Right lobe of liver (tissue), 6 donors: Measurements from ENCODE around the gene NUPR1. TPM values are rescaled to one million over a fixed set of nuclear protein-coding genes. Genes with fewer than 3 reads are reported as not detected.
A peak's percentile ranks its signal among the peaks of the same experiment; 100 is the strongest.

Source experiments
- ATAC-seq, 4 donors: fragments of 200-7000 bp; cut with Tn5 transposase; one replicate each; pipeline ENCODE4 v1.9.1; 2020; ENCODE audit warnings: mild to moderate bottlenecking in 4 of 4, moderate library complexity in 4 of 4
- DNase-seq, 3 donors: peaks; one replicate each; pipeline ENCODE4 v3.0.0-alpha.2; 2020
- H3K27ac ChIP-seq, 3 donors: fragments of 200-600 bp; one replicate each; pipeline ENCODE4 v1.8.0; 2022
- H3K27me3 ChIP-seq, 2 donors: fragments of 200-600 bp; one replicate each; pipeline ENCODE4 v1.8.0; 2022
- H3K36me3 ChIP-seq, 4 donors: fragments of 200-600 bp; sonication (generic) in 1 of 4; one replicate each; pipeline versions ENCODE4 v1.5.1 to v1.8.0; 2017 to 2022; ENCODE audit warnings: control low read depth in 1 of 4
- H3K4me1 ChIP-seq, 4 donors: fragments of 200-600 bp; sonication (generic) in 1 of 4; one replicate each; pipeline versions ENCODE4 v1.5.1 to v1.8.0; 2017 to 2022; ENCODE audit warnings: control low read depth in 1 of 4
- H3K4me3 ChIP-seq, 3 donors: fragments of 200-600 bp; one replicate each; pipeline ENCODE4 v1.8.0; 2022
- H3K9me3 ChIP-seq, 4 donors: fragments of 200-600 bp; sonication (generic) in 1 of 4; one replicate each; pipeline versions ENCODE4 v1.5.1 to v1.8.0; 2017 to 2022; ENCODE audit warnings: control low read depth in 1 of 4
- CTCF ChIP-seq, 4 donors: fragments of 200-600 bp in 3 of 4; fragments of 450-650 bp in 1 of 4; IDR thresholded peaks; one replicate each; pipeline versions ENCODE4 v1.5.1 to v1.8.0; 2016 to 2022; ENCODE audit warnings: antibody characterized with exemption in 4 of 4, mild to moderate bottlenecking in 2 of 4
- POLR2A ChIP-seq: fragments of 450-650 bp; IDR thresholded peaks from one replicate; pipeline ENCODE4 v1.6.1; 2017; ENCODE audit warnings: antibody characterized with exemption, mild to moderate bottlenecking
- WGBS: methylation state at CpG from one replicate; pipeline ENCODE4 v1.1.6; 2018; ENCODE audit warnings: low coverage, low lambda C conversion rate; ENCODE audit not compliant: insufficient coverage; ENCODE audit errors: missing lambda C conversion rate; 5-methylcytosine and 5-hydroxymethylcytosine counted together
- intact Hi-C, 2 donors: fragments of 100-400 bp; cut with DNase I; formaldehyde crosslinking; loops; one replicate each; pipeline versions ENCODE4 v1.11.2 to v1.14.1; 2022
- total RNA-seq, 6 experiments: library from RNA; depleted of rRNA in 2 of 6; stranded (reverse); fragments of >200 nt in 2 of 6; fragmentation: NEBNext Ultra II Directional in 3 of 6; extraction: Animal tissue kit (Norgen Biotek cat#: 25700) in 3 of 6; gene quantifications; one replicate each; pipeline versions ENCODE4 v1.1.0 to v1.2.4, GENCODE V29; 2016 to 2023
- donor health status: DM: no; HTN: yes; CAD: no.
- donor health status: DM: no; HTN: no; CAD: no.
- donor health status: DM: no; HTN: no; CAD: no.
- donor health status: DM: no; HTN: yes; CAD: no.
- donor health status: DM: no; HTN: yes; CAD: no.

NUPR1 gene
- total RNA-seq, 6 experiments from 2014 or later, result 33.4 to 188 (median 80.7) TPM

DNA sequence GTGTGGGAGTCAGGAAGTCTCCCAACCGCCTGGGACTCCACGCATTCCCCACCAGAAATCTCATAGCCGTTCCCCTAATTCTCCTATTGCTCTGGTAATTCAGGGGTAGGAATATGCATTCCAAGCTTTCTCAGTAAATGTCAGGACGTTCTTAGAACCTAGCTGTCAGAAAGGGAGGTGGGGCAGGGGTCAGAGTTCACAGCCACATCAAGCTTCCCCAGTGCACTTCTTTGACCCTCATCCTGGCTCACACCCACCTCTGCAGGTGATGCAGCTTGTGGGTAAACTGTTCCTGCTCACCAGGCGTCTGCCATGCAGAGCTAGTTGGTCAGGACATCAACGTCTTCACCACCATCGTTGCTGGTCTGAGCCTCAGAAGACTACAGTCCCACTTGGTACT lies 18.1 kb downstream of the NUPR1 start:
- Histone ChIP-seq H3K27ac (no peak overlapping the region), H3K36me3 (peaks cover 0 to 7% (median 0%) of the 10 kb centered on the region in 4 donors), H3K4me3 (no peak overlapping the region), H3K27me3 (no peaks in the 10 kb centered on the region), H3K4me1 (peaks cover 0 to 14% (median 6%) of the 10 kb centered on the region in 4 donors), H3K9me3 (no peaks in the 10 kb centered on the region)
- no peak for ATAC-seq
- no peak for DNase-seq
- intact Hi-C loops, result no loop called here
- TF ChIP-seq POLR2A (no peak), CTCF (IDR thresholded peaks at IDR 0.05) (no peak)
- 68% methylated on average over 5 of the region's 7 CpGs for WGBS

DNA sequence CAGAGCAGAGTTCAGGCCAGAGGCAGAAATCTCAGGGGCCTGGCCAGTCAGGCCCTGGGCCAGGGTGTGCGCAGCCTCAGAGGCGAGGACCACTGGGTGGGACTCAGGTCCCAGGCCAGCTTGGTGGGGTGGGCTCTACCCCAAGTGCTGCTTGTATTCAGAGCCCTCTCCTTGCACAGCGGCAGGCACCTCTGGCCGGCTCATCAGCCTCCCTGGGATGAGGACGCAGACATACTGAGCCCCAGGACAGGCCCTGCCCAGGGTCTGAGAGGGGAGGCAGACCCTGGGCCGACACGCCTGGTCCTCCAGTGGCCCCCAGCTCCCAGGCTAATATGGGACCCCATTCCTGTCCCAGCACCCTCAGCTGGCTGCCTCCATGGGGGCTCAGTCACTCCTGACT lies 24.5 kb downstream of the NUPR1 start:
- Histone ChIP-seq H3K9me3 (no peaks in the 10 kb centered on the region), H3K4me1 (no peaks in the 10 kb centered on the region), H3K36me3 (peaks cover 0 to 13% (median 0%) of the 10 kb centered on the region in 4 donors), H3K27ac (no peak overlapping the region), H3K27me3 (no peaks in the 10 kb centered on the region), H3K4me3 (no peak overlapping the region)
- intact Hi-C loops, result no loop called here
- no CpG with 5 or more reads among the region's 7 CpGs for WGBS
- ATAC-seq (peak in 2 of 4 donors; percentile 23 to 33), DNase-seq (no peak)
- no peak for TF ChIP-seq CTCF (IDR thresholded peaks at IDR 0.05)
- TF ChIP-seq POLR2A, result no peak

- ATAC-seq (no peak), DNase-seq (no peak)
- no peaks in the 10 kb centered on the region for H3K27me3 ChIP-seq
- H3K9me3 ChIP-seq, result no peaks in the 10 kb centered on the region
- 77% methylated on average over 5 of the region's 12 CpGs for WGBS
- TF ChIP-seq POLR2A (no peak), CTCF (IDR thresholded peaks at IDR 0.05) (no peak)
- H3K4me3 ChIP-seq, result no peak overlapping the region
- intact Hi-C loops, result no loop called here
- no peaks in the 10 kb centered on the region for H3K4me1 ChIP-seq
- H3K36me3 ChIP-seq, result peaks cover 0 to 13% (median 0%) of the 10 kb centered on the region in 4 donors
- H3K27ac ChIP-seq, result no peak overlapping the region
Observed at GRCh38 chr16:28513484-28514181, 25.1 kb downstream of the NUPR1 start.

DNA sequence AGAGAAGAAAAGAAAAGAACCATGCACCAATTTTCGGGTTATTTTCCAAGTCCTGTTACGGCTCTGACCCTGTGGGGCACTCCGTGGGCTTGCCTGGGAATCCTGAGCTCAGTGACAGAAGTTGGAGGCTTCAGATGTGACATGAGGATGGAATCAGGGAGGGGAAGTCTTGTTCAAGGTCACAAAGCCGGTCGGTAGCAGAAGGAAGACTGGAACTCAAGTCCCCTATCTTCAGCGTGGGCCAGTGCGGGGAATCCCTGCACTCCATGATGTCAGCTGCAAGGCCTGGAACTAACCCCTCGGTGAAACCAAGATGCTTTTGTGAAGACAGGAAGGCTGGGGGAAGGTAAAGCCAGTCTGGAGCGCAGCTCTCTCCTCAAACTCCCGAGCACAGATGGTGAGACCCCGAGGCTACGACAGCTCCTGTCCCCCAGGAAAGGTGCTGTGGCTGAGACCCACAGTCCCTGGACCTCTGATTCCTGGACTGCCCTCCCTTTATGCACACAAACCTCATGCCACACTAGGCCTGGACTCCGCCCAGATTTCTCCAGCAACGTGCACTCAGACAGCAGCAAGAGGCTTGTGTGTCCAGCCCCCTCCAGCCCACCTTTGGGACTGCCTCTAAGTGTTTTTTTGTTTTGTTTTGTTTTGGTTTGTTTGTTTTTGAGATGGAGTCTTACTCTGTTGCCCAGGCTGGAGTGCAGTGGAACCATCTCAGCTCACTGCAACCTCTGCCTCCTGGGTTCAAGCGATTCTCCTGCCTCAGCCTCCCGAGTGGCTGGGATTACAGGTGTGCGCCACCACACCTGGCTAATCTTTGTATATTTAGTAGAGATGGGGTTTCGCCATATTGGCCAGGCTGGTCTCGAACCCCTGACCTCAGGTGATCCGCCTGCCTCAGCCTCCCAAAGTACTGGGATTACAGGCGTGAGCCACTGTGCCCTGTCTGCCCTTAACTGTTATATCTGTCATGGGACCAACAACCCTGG lies 26.7 kb downstream of the NUPR1 start:
- intact Hi-C loops, result no loop called here
- no peak for ATAC-seq

More for the DNA sequence above, 26.7 kb downstream of the NUPR1 start:
- no peaks in the 10 kb centered on the region for H3K9me3 ChIP-seq
- H3K27ac ChIP-seq, result no peak overlapping the region
- no peak overlapping the region for H3K4me3 ChIP-seq
- peaks cover 0 to 13% (median 0%) of the 10 kb centered on the region in 4 donors for H3K36me3 ChIP-seq
- DNase-seq, result no peak
- peaks cover 0 to 6% (median 0%) of the 10 kb centered on the region in 4 donors for H3K4me1 ChIP-seq
- no peaks in the 10 kb centered on the region for H3K27me3 ChIP-seq
- WGBS, result 83% methylated on average over 10 of the region's 21 CpGs
- TF ChIP-seq CTCF (IDR thresholded peaks at IDR 0.05), result no peak
- no peak for TF ChIP-seq POLR2A
